ENCODE results near the gene GRIK1.

GRIK1 gene

DNA sequence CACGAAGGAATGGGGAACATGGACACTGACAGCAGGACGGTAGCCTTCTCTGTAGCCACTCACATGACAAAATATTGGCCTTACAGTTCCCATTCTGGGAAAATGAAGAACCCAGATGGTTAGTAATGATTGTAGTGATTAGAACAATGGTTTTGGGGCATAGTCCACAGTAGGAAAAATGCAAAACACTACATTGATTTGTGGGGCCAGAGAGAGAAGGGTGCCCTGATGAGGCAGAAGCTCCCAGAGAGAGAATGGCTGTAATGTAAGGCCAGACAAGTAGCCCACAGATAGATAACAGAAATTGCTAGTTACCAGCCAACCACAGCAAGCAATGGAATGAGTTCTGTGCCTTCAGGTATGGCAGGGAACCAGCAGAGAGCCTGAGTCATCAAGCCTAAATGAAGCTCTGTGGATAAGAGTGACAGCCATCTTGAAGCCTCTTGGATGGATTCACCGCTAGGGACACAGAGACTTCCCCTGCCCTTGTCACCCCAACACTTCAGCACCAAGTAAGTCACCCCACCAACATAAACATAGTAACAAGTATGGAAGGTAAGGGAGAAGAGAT, 435.0 kb downstream of the GRIK1 start:
- in situ Hi-C loops (cut with MboI; ENCODE audit: low sequenced_read_pairs) = no loop called here

GRCh38 chr21:29501451-29501850, 438.3 kb downstream of the GRIK1 start:
- in situ Hi-C loops (cut with MboI; ENCODE audit: low sequenced_read_pairs) = no loop called here

DNA sequence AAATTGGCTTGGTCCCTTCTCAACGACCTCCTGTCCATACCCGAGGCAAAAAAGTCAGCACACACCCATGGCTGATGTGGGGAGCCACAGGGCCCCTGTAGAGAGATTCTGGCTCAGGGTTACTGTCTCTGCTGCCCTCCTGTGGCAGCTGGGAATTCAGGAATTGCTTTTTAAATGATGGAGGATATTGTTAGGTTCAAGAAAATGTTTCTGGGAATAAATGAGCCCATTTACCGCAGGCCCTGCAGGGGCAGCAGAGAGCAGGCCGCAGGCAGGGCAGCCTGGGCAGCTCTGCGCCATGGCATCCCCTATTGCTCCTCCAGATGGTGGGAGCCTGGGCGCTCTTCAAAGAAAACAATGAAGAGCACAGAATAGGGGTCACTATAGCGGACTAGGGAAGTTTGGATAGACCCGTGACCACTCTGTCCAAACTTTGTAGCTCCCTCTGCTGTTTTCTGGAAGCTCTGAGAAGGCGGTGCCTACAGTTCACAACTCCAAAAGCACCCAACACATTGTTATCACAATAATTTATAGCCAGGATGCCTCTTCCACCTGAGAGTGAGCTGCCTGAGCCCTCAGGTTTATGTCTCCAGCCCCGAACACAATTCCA, 440.0 kb downstream of the GRIK1 start:
- in situ Hi-C loops (cut with MboI; ENCODE audit: low sequenced_read_pairs) = no loop called here

DNA sequence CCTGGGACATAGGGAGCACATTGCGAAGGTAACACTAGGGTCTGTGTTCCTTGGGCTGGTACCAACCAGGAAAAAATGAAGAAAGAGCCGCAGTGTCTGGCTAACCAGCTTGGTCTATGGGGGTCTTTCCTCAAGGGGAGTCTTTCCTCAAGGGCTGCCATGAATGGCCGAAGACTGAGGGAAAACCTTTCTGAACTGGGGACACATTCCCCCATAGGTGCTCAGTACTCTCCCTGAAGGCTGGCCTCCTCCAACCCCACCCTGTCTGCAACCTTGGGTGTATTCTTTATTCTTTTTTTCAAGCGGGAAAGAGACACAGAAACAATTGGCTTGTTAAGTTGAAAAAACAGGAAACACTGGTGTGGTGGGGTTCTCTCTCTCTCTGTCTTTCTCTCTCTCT, 440.6 kb downstream of the GRIK1 start:
- in situ Hi-C loops (cut with MboI; ENCODE audit: low sequenced_read_pairs) = no loop called here

DNA sequence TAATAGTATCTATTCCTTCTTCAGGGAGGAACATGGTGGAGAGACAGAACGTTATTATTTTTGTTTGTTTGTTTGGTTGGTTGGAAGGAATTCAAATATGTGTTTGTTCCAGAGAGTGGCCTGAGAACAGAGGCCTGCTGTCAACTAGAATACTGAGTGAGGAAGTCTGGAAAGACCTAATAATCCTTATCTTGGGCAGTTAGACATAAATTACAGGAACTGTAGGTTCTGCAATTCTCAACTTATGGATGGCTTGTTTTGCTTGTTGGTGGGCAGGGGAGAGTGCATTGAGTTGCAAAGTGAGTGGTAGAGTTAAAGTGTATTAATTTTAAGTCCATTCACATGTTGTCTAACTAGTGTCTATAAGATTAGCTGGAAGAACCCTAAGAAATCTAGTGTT, 443.5 kb downstream of the GRIK1 start:
- in situ Hi-C loops (cut with MboI; ENCODE audit: low sequenced_read_pairs) = no loop called here

GRCh38 chr21:29490016-29490415, 449.8 kb downstream of the GRIK1 start:
- in situ Hi-C loops (cut with MboI; ENCODE audit: low sequenced_read_pairs) = no loop called here

- in situ Hi-C loops (cut with MboI; ENCODE audit: low sequenced_read_pairs) = no loop called here
Observed at GRCh38 chr21:29487154-29487553, 452.6 kb downstream of the GRIK1 start.
